WTC11 (cell line): ENCODE results near the gene PAK5. TPM values are rescaled to one million over a fixed set of nuclear protein-coding genes. Genes with fewer than 3 reads are reported as not detected.

Experiments used
- ATAC-seq: fragments of 200-7000 bp; cut with Tn5 transposase; 2 replicates; pipeline ENCODE4 v1.10.0; 2021; ENCODE audit warnings: mild to moderate bottlenecking, moderate library complexity
- CTCF ChIA-PET: fragments of 300-600 bp; sonication (Branson Sonifier 250); formaldehyde crosslinking; loops from one replicate; lab custom pipeline; 2021; ENCODE audit warnings: antibody characterized with exemption; lab: Charles Lee
- POLR2A ChIA-PET: fragments of 350-600 bp; sonication (Branson Sonifier 250); formaldehyde crosslinking; loops from one replicate; lab custom pipeline; 2021; ENCODE audit warnings: antibody characterized with exemption; lab: Charles Lee
- DNase-seq: peaks from one replicate; pipeline ENCODE4 v3.0.0; 2021; ENCODE audit warnings: low spot score
- H3K27ac Mint-ChIP-seq: 2 replicates; pipeline ENCODE4 v1.8.0; 2021; ENCODE audit warnings: mixed read lengths
- H3K27me3 Mint-ChIP-seq: 2 replicates; pipeline ENCODE4 v1.8.0; 2021; ENCODE audit warnings: low read depth, mild to moderate bottlenecking, moderate library complexity, mixed read lengths
- H3K36me3 Mint-ChIP-seq: 2 replicates; pipeline ENCODE4 v1.8.0; 2021; ENCODE audit warnings: mixed read lengths
- H3K4me1 Mint-ChIP-seq: 2 replicates; pipeline ENCODE4 v1.8.0; 2022; ENCODE audit warnings: mixed read lengths
- H3K4me3 Mint-ChIP-seq: 2 replicates; pipeline ENCODE4 v1.8.0; 2021; ENCODE audit warnings: mild to moderate bottlenecking, moderate library complexity, mixed read lengths
- H3K9me3 Mint-ChIP-seq: 2 replicates; pipeline ENCODE4 v1.8.0; 2021; ENCODE audit warnings: mixed read lengths
- CDX4 ChIP-seq: fragments of 250-450 bp; sonication (Bioruptor Pico); IDR thresholded peaks from 2 replicates; pipeline ENCODE4 v1.9.0; 2021; ENCODE audit warnings: moderate library complexity, mild to moderate bottlenecking, inconsistent platforms, borderline replicate concordance
- CREM ChIP-seq: sonication (generic); formaldehyde crosslinking; IDR thresholded peaks from 2 replicates; pipeline ENCODE4 v1.8.1; 2022; ENCODE audit warnings: mild to moderate bottlenecking, missing genetic modification reagents, moderate library complexity
- GRHL2 ChIP-seq: fragments of 250-450 bp; sonication (Bioruptor Pico); IDR thresholded peaks from 2 replicates; pipeline ENCODE4 v1.8.0; 2022; ENCODE audit warnings: mild to moderate bottlenecking, moderate library complexity; ENCODE audit not compliant: insufficient replicate concordance, severe bottlenecking
- IRF2 ChIP-seq: sonication (generic); formaldehyde crosslinking; IDR thresholded peaks from 2 replicates; pipeline ENCODE4 v1.8.0; 2022; ENCODE audit warnings: low read depth, missing genetic modification reagents, borderline replicate concordance
- JUN ChIP-seq: sonication (generic); formaldehyde crosslinking; IDR thresholded peaks from 2 replicates; pipeline ENCODE4 v1.8.0; 2023; ENCODE audit warnings: mild to moderate bottlenecking, missing genetic modification reagents
- MYBL2 ChIP-seq: sonication (generic); formaldehyde crosslinking; IDR thresholded peaks from 2 replicates; pipeline ENCODE4 v1.8.1; 2023; ENCODE audit warnings: mild to moderate bottlenecking, moderate library complexity, missing genetic modification reagents
- NFYB ChIP-seq: sonication (generic); formaldehyde crosslinking; conservative IDR thresholded peaks from 2 replicates; pipeline ENCODE4 v1.8.0; 2022; ENCODE audit warnings: low read depth, missing genetic modification reagents
- PRRX2 ChIP-seq: fragments of 250-450 bp; sonication (Bioruptor Pico); IDR thresholded peaks from 2 replicates; pipeline ENCODE4 v1.8.0; 2021; ENCODE audit warnings: mild to moderate bottlenecking
- STAT6 ChIP-seq: sonication (generic); formaldehyde crosslinking; conservative IDR thresholded peaks from 2 replicates; pipeline ENCODE4 v1.8.1; 2023; ENCODE audit warnings: mild to moderate bottlenecking, low read depth, missing genetic modification reagents, moderate library complexity
- TEAD4 ChIP-seq: sonication (generic); formaldehyde crosslinking; IDR thresholded peaks from 2 replicates; pipeline ENCODE4 v1.8.0; 2022; ENCODE audit warnings: mild to moderate bottlenecking, missing genetic modification reagents
- ZNF138 ChIP-seq: sonication (generic); formaldehyde crosslinking; conservative IDR thresholded peaks from 2 replicates; pipeline ENCODE4 v1.8.1; 2022; ENCODE audit warnings: mild to moderate bottlenecking, moderate library complexity, missing genetic modification reagents
- total RNA-seq: library from RNA; stranded (reverse); gene quantifications from 3 replicates; pipeline ENCODE4 v1.2.3, GENCODE V29; 2021
- TF ChIP-seq, protein P1 (sequence below): sonication (generic); formaldehyde crosslinking; IDR thresholded peaks from 2 replicates; pipeline ENCODE4 v1.8.0; 2023; ENCODE audit warnings: mild to moderate bottlenecking, missing genetic modification reagents
- TF ChIP-seq, protein P2 (sequence below): sonication (generic); formaldehyde crosslinking; IDR thresholded peaks from 2 replicates; pipeline ENCODE4 v1.8.1; 2022; ENCODE audit warnings: low read depth, mild to moderate bottlenecking, moderate library complexity, missing genetic modification reagents, borderline replicate concordance
- TF ChIP-seq, protein P3 (sequence below): fragments of 250-450 bp; sonication (Bioruptor Pico); conservative IDR thresholded peaks from 2 replicates; pipeline ENCODE4 v1.9.0; 2021; ENCODE audit warnings: mild to moderate bottlenecking
- TF ChIP-seq, protein P4 (sequence below): sonication (generic); formaldehyde crosslinking; IDR thresholded peaks from 2 replicates; pipeline ENCODE4 v1.8.0; 2022; ENCODE audit warnings: mild to moderate bottlenecking, missing genetic modification reagents
- TF ChIP-seq, protein P5 (sequence below): sonication (generic); formaldehyde crosslinking; IDR thresholded peaks from 2 replicates; pipeline ENCODE4 v1.8.0; 2023; ENCODE audit warnings: missing genetic modification reagents, mild to moderate bottlenecking, borderline replicate concordance

PAK5 gene
- total RNA-seq, 1 experiment from 2014 or later, result 0.31 TPM

DNA sequence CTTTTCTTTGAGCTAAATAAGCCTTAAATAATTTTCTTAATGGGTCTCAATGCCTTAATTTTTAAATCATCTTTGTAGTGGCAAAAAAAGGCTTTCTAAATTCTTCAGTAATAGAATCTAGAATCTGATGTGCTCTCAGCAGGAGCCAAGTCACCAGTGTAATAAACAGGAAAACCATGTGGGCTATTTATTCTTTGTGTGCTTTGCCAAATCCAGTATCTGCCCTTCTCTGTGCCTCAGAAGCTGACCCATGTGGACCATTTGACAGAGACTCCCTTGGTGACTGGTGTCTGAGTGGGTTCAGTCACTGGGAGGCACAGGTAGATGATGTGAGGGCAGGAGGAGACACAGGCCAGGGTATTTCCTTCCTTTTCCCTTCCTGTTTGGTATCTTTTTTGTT is 152.9 kb downstream of the PAK5 start:
- CTCF ChIA-PET, result interaction anchor here (0.9 to 1.6 kb wide), 3 partner anchors 17 to 237 kb away, joined by 3 to 9 read pairs (median 6); no protein-coding TSS in a partner anchor
- H3K4me1 Mint-ChIP-seq, result peaks cover 7% of the 10 kb centered on the region
- no peaks in the 10 kb centered on the region; the same call in 1 of the 2 replicates for H3K27me3 Mint-ChIP-seq
- ATAC-seq, result no peak
- POLR2A ChIA-PET, result interaction anchor here (0.5 kb wide), 1 partner anchor 114 kb away, joined by 3 read pairs; no protein-coding TSS in a partner anchor
- no peak overlapping the region for H3K4me3 Mint-ChIP-seq
- no peaks in the 10 kb centered on the region for H3K9me3 Mint-ChIP-seq
- TF ChIP-seq CREM (CRISPR knock-in tag) (no peak), MYBL2 (CRISPR knock-in tag) (no peak)
- TF ChIP-seq, all 79 proteins: peak for 0
- no peak for DNase-seq
- Mint-ChIP-seq H3K36me3 (no peaks in the 10 kb centered on the region), H3K27ac (peak overlapping the region; percentile 3; the same call in 1 of the 2 replicates)

GRCh38 chr20:9685011-9685410 is 153.9 kb downstream of the PAK5 start:
- ChIA-PET POLR2A (no interaction called here), CTCF (no interaction called here)
- no peak for TF ChIP-seq PRRX2
- no peak for TF ChIP-seq CDX4 (CRISPR knock-in tag)
- no peak for TF ChIP-seq ZNF138 (CRISPR knock-in tag)
- TF ChIP-seq, protein P1, sequence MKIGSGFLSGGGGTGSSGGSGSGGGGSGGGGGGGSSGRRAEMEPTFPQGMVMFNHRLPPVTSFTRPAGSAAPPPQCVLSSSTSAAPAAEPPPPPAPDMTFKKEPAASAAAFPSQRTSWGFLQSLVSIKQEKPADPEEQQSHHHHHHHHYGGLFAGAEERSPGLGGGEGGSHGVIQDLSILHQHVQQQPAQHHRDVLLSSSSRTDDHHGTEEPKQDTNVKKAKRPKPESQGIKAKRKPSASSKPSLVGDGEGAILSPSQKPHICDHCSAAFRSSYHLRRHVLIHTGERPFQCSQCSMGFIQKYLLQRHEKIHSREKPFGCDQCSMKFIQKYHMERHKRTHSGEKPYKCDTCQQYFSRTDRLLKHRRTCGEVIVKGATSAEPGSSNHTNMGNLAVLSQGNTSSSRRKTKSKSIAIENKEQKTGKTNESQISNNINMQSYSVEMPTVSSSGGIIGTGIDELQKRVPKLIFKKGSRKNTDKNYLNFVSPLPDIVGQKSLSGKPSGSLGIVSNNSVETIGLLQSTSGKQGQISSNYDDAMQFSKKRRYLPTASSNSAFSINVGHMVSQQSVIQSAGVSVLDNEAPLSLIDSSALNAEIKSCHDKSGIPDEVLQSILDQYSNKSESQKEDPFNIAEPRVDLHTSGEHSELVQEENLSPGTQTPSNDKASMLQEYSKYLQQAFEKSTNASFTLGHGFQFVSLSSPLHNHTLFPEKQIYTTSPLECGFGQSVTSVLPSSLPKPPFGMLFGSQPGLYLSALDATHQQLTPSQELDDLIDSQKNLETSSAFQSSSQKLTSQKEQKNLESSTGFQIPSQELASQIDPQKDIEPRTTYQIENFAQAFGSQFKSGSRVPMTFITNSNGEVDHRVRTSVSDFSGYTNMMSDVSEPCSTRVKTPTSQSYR (CRISPR knock-in tag), result no peak
- no peak for TF ChIP-seq IRF2 (CRISPR knock-in tag)
- no peak for TF ChIP-seq STAT6 (CRISPR knock-in tag)
- TF ChIP-seq, protein P2, sequence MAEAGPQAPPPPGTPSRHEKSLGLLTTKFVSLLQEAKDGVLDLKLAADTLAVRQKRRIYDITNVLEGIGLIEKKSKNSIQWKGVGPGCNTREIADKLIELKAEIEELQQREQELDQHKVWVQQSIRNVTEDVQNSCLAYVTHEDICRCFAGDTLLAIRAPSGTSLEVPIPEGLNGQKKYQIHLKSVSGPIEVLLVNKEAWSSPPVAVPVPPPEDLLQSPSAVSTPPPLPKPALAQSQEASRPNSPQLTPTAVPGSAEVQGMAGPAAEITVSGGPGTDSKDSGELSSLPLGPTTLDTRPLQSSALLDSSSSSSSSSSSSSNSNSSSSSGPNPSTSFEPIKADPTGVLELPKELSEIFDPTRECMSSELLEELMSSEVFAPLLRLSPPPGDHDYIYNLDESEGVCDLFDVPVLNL (CRISPR knock-in tag), result no peak
- no peak for TF ChIP-seq NFYB (CRISPR knock-in tag)
- TF ChIP-seq, protein P3, sequence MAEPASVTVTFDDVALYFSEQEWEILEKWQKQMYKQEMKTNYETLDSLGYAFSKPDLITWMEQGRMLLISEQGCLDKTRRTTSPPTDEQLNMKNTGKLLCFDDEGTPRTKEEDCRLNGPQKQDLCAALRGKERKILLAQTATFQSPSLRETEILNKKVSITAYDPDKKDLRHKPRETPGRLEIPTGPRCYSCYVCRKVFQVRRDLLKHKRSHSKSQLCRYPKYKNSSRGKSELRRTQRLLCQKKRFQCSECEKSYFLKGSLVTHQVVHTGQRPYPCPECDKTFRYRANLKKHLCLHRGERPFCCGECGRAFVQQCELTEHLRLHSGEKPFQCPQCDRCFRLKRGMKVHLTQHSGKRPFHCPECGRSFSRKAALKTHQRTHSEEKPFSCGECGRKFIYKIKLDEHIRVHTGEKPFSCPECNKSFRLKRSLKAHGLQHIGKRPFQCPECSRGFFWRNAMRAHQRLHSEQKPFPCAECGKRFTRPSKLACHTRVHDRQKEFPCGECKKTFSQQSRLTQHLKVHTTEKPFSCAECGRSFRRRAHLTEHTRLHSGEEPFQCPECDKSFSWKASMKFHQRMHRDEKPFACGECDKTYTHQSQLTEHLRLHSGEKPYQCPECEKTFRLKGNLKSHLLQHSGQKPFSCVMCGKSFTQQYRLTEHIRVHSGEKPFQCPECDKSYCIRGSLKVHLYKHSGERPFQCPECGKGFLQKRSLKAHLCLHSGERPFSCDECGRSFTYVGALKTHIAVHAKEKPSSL (CRISPR knock-in tag), result no peak
- TF ChIP-seq, protein P4, sequence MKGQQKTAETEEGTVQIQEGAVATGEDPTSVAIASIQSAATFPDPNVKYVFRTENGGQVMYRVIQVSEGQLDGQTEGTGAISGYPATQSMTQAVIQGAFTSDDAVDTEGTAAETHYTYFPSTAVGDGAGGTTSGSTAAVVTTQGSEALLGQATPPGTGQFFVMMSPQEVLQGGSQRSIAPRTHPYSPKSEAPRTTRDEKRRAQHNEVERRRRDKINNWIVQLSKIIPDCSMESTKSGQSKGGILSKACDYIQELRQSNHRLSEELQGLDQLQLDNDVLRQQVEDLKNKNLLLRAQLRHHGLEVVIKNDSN (CRISPR knock-in tag), result no peak
- TF ChIP-seq, protein P5, sequence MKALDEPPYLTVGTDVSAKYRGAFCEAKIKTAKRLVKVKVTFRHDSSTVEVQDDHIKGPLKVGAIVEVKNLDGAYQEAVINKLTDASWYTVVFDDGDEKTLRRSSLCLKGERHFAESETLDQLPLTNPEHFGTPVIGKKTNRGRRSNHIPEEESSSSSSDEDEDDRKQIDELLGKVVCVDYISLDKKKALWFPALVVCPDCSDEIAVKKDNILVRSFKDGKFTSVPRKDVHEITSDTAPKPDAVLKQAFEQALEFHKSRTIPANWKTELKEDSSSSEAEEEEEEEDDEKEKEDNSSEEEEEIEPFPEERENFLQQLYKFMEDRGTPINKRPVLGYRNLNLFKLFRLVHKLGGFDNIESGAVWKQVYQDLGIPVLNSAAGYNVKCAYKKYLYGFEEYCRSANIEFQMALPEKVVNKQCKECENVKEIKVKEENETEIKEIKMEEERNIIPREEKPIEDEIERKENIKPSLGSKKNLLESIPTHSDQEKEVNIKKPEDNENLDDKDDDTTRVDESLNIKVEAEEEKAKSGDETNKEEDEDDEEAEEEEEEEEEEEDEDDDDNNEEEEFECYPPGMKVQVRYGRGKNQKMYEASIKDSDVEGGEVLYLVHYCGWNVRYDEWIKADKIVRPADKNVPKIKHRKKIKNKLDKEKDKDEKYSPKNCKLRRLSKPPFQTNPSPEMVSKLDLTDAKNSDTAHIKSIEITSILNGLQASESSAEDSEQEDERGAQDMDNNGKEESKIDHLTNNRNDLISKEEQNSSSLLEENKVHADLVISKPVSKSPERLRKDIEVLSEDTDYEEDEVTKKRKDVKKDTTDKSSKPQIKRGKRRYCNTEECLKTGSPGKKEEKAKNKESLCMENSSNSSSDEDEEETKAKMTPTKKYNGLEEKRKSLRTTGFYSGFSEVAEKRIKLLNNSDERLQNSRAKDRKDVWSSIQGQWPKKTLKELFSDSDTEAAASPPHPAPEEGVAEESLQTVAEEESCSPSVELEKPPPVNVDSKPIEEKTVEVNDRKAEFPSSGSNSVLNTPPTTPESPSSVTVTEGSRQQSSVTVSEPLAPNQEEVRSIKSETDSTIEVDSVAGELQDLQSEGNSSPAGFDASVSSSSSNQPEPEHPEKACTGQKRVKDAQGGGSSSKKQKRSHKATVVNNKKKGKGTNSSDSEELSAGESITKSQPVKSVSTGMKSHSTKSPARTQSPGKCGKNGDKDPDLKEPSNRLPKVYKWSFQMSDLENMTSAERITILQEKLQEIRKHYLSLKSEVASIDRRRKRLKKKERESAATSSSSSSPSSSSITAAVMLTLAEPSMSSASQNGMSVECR, result no peak
- TF ChIP-seq JUN (CRISPR knock-in tag), result no peak
- TF ChIP-seq TEAD4 (CRISPR knock-in tag), result no peak
- TF ChIP-seq CREM (CRISPR knock-in tag), result no peak
- TF ChIP-seq GRHL2, result no peak
- Mint-ChIP-seq H3K27ac (no peak overlapping the region), H3K36me3 (no peaks in the 10 kb centered on the region), H3K4me3 (no peak overlapping the region), H3K4me1 (peaks cover 7% of the 10 kb centered on the region), H3K9me3 (no peaks in the 10 kb centered on the region), H3K27me3 (no peaks in the 10 kb centered on the region; the same call in 1 of the 2 replicates)
- ATAC-seq (no peak), DNase-seq (no peak)
